ENCODE measurements around the gene NLRC3.

NLRC3 gene

DNA sequence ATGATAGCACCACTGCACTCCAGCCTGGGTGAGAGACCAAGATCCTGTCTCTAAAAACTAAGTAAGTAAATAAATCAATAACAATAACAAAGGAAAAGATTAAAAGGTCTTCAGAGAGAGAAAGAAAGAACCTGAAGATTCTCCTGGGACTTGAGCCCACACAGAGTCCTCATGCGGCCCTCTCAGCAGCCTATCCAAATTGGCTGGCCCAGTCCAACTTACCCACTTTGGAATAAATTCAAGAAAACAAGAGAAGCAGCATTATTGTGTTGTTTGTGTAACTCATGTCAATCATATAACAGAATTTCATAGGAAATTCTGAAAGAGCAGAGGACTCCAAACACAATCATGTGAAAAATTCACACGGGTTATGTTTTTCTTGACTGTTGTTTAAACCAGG is 30.4 kb upstream of the NLRC3 start:
- Histone ChIP-seq H3K27ac (ENCODE audit: extremely low read depth, low read depth, low read length) (no peak overlapping the region), H3K4me3 (ENCODE audit: low read depth, low read length) (no peak overlapping the region)

DNA sequence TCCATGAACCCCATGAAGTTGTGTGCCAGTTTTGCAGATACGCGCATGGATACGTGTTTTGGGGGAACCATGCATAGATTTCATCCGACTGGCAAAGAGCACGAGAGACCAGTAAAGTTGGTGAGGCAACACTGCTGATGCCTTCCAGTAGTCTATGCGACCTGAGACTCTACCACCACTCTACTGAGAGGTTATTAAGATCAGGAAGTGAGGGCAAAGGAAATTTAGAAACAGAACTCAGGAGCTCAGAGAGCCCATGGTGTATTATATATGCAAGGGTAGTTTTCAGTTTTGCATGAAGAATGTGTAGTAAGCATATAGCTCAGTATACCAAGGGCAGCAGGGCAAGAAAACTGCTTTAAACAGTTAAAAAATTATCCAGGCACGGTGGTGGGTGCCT is 30.0 kb upstream of the NLRC3 start:
- no peak overlapping the region for H3K27ac ChIP-seq (ENCODE audit: extremely low read depth, low read depth, low read length)
- no peaks in the 10 kb centered on the region for H3K9me3 ChIP-seq (ENCODE audit: control insufficient read depth, insufficient read depth, low read depth, low read length)
- ChIA-PET POLR2A (interaction anchor here (0.6 kb wide), 1 partner anchor 1028 kb away, joined by 3 read pairs; no protein-coding TSS in a partner anchor), CTCF (no interaction called here)
- TF ChIP-seq, protein P1, sequence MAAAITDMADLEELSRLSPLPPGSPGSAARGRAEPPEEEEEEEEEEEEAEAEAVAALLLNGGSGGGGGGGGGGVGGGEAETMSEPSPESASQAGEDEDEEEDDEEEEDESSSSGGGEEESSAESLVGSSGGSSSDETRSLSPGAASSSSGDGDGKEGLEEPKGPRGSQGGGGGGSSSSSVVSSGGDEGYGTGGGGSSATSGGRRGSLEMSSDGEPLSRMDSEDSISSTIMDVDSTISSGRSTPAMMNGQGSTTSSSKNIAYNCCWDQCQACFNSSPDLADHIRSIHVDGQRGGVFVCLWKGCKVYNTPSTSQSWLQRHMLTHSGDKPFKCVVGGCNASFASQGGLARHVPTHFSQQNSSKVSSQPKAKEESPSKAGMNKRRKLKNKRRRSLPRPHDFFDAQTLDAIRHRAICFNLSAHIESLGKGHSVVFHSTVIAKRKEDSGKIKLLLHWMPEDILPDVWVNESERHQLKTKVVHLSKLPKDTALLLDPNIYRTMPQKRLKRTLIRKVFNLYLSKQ (tag by site-specific recombination; IDR thresholded peaks at IDR 0.05; ENCODE audit: borderline replicate concordance): no peak
- TF ChIP-seq ZFP37 (tag by site-specific recombination; IDR thresholded peaks at IDR 0.05) (no peak), ZNF311 (tag by site-specific recombination; IDR thresholded peaks at IDR 0.05; ENCODE audit: borderline replicate concordance) (no peak)
- no peaks in the 10 kb centered on the region for H3K4me1 ChIP-seq (ENCODE audit: control insufficient read depth, insufficient read depth, low read length)
- H3K4me3 ChIP-seq (ENCODE audit: low read depth, low read length): no peak overlapping the region
- H3K36me3 ChIP-seq (ENCODE audit: control insufficient read depth in 2 of 2, insufficient read depth in 1 of 2, low read length in 2 of 2): peaks cover 0 to 29% of the 10 kb centered on the region in 2 experiments; a peak in 2 of 3 replicates

More for the DNA sequence above, 30.4 kb upstream of the NLRC3 start:
- ChIA-PET POLR2A (interaction anchor here (0.6 kb wide), 1 partner anchor 1028 kb away, joined by 3 read pairs; no protein-coding TSS in a partner anchor), CTCF (no interaction called here)
- no peaks in the 10 kb centered on the region for H3K4me1 ChIP-seq (ENCODE audit: control insufficient read depth, insufficient read depth, low read length)
- peaks cover 0 to 24% of the 10 kb centered on the region in 2 experiments; a peak in 2 of 3 replicates for H3K36me3 ChIP-seq (ENCODE audit: control insufficient read depth in 2 of 2, insufficient read depth in 1 of 2, low read length in 2 of 2)
- no peaks in the 10 kb centered on the region for H3K9me3 ChIP-seq (ENCODE audit: control insufficient read depth, insufficient read depth, low read depth, low read length)
- TF ChIP-seq SCRT1 (tag by site-specific recombination; IDR thresholded peaks at IDR 0.05; ENCODE audit: borderline replicate concordance) (no peak), ZNF549 (tag by site-specific recombination; IDR thresholded peaks at IDR 0.05) (no peak), OSR2 (tag by site-specific recombination; IDR thresholded peaks at IDR 0.05) (no peak), ZSCAN30 (tag by site-specific recombination; IDR thresholded peaks at IDR 0.05) (no peak), ZNF132 (tag by site-specific recombination; IDR thresholded peaks at IDR 0.05; ENCODE audit: borderline replicate concordance) (no peak), KLF7 (tag by site-specific recombination; IDR thresholded peaks at IDR 0.05; ENCODE audit: borderline replicate concordance) (no peak), EGR2 (tag by site-specific recombination; IDR thresholded peaks at IDR 0.05; ENCODE audit: low read depth) (no peak), ZNF112 (tag by site-specific recombination; IDR thresholded peaks at IDR 0.05) (no peak), YY2 (tag by site-specific recombination; IDR thresholded peaks at IDR 0.05) (no peak), ZNF530 (tag by site-specific recombination; IDR thresholded peaks at IDR 0.05; ENCODE audit: low read depth) (no peak), OVOL3 (tag by site-specific recombination; IDR thresholded peaks at IDR 0.05) (no peak), ZNF561 (tag by site-specific recombination; IDR thresholded peaks at IDR 0.05; ENCODE audit: borderline replicate concordance) (no peak), ZNF830 (tag by site-specific recombination; IDR thresholded peaks at IDR 0.05; ENCODE audit: low read depth) (no peak), ZNF521 (tag by site-specific recombination; IDR thresholded peaks at IDR 0.05) (no peak), HOXC10 (CRISPR knock-in tag; IDR thresholded peaks at IDR 0.05) (no peak), ZNF174 (tag by site-specific recombination; IDR thresholded peaks at IDR 0.05) (no peak), ZIC2 (tag by site-specific recombination; IDR thresholded peaks at IDR 0.05) (no peak)
- TF ChIP-seq, protein P2, sequence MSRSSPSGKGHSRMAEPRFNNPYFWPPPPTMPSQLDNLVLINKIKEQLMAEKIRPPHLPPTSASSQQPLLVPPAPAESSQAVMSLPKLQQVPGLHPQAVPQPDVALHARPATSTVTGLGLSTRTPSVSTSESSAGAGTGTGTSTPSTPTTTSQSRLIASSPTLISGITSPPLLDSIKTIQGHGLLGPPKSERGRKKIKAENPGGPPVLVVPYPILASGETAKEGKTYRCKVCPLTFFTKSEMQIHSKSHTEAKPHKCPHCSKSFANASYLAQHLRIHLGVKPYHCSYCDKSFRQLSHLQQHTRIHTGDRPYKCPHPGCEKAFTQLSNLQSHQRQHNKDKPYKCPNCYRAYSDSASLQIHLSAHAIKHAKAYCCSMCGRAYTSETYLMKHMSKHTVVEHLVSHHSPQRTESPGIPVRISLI (tag by site-specific recombination; IDR thresholded peaks at IDR 0.05): no peak
- TF ChIP-seq, protein P3, sequence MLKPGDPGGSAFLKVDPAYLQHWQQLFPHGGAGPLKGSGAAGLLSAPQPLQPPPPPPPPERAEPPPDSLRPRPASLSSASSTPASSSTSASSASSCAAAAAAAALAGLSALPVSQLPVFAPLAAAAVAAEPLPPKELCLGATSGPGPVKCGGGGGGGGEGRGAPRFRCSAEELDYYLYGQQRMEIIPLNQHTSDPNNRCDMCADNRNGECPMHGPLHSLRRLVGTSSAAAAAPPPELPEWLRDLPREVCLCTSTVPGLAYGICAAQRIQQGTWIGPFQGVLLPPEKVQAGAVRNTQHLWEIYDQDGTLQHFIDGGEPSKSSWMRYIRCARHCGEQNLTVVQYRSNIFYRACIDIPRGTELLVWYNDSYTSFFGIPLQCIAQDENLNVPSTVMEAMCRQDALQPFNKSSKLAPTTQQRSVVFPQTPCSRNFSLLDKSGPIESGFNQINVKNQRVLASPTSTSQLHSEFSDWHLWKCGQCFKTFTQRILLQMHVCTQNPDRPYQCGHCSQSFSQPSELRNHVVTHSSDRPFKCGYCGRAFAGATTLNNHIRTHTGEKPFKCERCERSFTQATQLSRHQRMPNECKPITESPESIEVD (tag by site-specific recombination; IDR thresholded peaks at IDR 0.05): no peak
